LNCaP clone FGC (cell line): ENCODE results near the gene LYSET.
"Not testable (repeated sequence)": the region's sequence is repeated elsewhere in the genome, so short reads cannot be mapped to it uniquely, and the experiment has no call there.

ENCODE experiments used
- DNase-seq: peaks from one replicate; pipeline ENCODE4 v3.0.0-alpha.2; 2011; ENCODE audit warnings: low read depth
- H3K4me3 ChIP-seq: 2 replicates; pipeline ENCODE4 v1.5.1; 2011; ENCODE audit warnings: mild to moderate bottlenecking, low read depth, low read length, control low read depth
- TF ChIP-seq, protein P1 (sequence below): IDR thresholded peaks from 2 replicates; pipeline ENCODE4 v1.5.1; 2012; ENCODE audit warnings: mild to moderate bottlenecking; ENCODE audit not compliant: control insufficient read depth, insufficient read depth; ENCODE audit errors: extremely low read depth

Gene LYSET, protein sequence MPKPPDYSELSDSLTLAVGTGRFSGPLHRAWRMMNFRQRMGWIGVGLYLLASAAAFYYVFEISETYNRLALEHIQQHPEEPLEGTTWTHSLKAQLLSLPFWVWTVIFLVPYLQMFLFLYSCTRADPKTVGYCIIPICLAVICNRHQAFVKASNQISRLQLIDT

DNA sequence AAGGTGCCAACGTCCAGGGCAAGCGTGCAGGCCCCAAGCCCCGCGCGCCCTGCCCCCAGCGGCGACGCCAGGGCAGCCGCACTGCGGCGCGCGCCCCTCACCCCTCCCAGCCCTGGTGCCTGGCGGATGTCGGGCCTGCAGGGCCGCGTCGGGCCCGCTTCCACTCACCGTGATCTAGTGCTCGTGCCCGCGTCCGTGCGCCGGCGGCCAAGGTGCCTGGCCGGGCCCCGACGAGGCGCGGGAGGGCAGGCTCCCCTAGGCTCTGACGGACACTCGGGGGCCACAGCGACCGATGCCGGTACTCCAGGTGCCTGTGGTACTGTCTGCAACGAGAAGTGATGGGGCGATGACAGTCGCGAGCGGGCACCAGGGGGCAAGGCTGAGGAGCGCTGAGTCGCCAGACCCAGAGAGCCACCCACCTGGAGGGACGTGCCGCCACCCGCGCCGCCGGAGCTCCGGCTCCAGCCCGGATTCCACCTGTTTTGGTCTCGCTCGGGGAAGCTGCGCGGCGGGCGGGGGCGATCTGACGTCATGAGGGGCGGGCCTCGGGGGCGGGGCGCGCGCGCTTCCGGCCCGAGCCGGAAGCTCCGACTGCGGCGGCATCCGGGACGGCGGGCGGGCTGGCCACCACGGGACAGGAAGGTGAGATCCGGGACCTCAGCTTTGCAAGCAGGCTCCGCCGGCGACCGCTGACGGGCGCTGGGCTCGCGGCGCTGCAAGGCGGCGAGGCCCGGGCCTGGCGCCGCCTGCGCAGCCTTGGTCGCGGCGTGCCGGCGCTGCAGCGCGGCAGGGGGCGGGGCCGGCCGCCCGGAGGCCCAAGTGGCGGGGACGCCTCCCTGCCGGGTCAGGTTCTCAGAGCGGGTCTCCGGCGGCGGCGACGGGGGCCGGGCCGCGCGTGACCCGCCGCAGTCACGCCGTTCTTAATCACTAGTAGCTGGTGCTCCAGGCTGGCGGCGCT lies at the start of gene LYSET, which contains the start of gene MOAP1:
LYSET (plus strand) TSS at position 927 of the 958 bp plus-strand sequence. CDS start 89 bp downstream, outside the sequence.
MOAP1 (minus strand) TSS at position 507 of the 958 bp plus-strand sequence. CDS start 655 bp downstream, outside the sequence.
- DNase-seq: peak; percentile 54
- TF ChIP-seq, protein P1, sequence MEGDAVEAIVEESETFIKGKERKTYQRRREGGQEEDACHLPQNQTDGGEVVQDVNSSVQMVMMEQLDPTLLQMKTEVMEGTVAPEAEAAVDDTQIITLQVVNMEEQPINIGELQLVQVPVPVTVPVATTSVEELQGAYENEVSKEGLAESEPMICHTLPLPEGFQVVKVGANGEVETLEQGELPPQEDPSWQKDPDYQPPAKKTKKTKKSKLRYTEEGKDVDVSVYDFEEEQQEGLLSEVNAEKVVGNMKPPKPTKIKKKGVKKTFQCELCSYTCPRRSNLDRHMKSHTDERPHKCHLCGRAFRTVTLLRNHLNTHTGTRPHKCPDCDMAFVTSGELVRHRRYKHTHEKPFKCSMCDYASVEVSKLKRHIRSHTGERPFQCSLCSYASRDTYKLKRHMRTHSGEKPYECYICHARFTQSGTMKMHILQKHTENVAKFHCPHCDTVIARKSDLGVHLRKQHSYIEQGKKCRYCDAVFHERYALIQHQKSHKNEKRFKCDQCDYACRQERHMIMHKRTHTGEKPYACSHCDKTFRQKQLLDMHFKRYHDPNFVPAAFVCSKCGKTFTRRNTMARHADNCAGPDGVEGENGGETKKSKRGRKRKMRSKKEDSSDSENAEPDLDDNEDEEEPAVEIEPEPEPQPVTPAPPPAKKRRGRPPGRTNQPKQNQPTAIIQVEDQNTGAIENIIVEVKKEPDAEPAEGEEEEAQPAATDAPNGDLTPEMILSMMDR: peak; percentile 26
- peak within 1 kb of the TSS; percentile 97 for H3K4me3 ChIP-seq

DNA sequence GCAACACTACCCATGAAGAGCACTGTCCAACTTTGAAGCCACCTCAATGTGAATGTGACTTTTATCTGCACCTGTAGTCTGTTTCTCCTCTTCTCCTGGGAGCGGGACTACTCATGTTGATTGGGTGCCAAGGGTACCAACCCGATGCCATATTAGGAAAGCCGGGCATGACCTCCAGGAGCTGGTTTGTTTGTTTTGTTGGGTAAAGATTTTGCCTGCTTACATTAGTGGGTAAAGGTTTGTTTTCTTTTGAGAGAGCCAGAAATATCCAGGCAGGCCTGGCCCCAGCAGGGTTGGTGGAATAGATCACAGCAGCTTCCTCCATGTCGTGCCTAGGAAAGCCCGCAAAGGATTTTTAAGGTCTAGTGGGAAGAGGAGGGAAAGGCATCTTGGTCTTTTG lies 49.7 kb upstream of the LYSET start:
- H3K4me3 ChIP-seq: no peak overlapping the region
- peak; percentile 90 for DNase-seq
- TF ChIP-seq, protein P1: no peak

DNA sequence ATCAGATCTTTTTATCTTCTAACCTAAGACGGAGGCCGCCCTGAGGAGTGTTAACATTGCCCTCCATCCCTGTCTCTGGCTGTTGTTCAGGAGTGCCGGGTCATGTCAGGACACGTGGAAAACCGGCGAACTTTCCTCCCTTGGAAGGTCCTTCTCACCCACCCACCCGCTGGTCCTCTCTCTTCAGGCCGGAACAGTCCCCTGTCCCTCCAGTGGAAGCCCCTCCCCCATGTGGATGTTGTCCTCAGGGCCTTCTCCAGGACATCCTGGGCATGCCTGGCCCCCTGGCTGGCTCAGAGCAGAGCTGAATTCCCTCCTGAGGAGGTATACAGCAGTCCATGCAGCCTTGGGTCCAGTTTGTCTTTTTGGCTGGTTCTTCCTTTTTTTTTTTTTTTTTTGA lies 49.1 kb upstream of the LYSET start:
- H3K4me3 ChIP-seq: no peak overlapping the region
- TF ChIP-seq, protein P1: no peak
- no peak for DNase-seq

DNA sequence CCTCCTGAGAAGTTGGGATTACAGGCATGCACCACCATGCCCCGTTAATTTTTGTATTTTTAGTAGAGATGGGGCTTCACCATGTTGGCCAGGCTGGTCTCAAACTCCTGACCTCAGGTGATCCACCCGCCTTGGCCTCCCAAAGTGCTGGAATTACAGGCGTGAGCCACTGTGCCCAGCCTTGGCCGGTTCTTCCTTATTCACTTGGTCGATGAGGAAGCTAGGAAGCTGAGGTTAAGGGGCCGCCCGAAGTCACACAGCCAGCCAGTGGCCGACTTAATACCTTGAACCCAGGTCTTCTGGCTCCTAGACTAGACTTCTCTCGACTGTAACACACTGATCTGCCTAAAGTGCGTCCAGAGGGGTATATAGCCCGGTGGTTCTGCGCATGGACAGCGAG lies 48.6 kb upstream of the LYSET start:
- DNase-seq, H3K4me3 ChIP-seq: not testable (repeated sequence)

DNA sequence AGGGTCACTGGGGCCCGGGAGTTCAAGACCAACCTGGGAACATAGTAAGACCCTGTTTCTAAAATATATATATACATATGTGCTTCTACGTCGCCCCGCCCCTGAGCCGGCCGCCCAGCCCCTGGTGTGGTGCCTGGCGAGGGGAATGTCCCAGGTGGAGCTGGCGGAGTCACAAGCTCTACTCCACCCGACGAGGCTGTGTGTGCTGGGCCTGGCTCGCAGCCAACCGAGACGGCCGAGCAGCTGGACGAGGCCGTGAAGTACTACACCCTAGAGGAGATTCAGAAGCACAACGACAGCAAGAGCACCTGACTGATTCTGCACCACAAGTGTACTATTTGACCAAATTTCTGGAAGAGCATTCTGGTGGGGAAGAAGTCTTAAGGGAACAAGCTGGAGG lies 47.3 kb upstream of the LYSET start:
- TF ChIP-seq, protein P1: no peak
- H3K4me3 ChIP-seq: no peak overlapping the region
- no peak for DNase-seq

DNA sequence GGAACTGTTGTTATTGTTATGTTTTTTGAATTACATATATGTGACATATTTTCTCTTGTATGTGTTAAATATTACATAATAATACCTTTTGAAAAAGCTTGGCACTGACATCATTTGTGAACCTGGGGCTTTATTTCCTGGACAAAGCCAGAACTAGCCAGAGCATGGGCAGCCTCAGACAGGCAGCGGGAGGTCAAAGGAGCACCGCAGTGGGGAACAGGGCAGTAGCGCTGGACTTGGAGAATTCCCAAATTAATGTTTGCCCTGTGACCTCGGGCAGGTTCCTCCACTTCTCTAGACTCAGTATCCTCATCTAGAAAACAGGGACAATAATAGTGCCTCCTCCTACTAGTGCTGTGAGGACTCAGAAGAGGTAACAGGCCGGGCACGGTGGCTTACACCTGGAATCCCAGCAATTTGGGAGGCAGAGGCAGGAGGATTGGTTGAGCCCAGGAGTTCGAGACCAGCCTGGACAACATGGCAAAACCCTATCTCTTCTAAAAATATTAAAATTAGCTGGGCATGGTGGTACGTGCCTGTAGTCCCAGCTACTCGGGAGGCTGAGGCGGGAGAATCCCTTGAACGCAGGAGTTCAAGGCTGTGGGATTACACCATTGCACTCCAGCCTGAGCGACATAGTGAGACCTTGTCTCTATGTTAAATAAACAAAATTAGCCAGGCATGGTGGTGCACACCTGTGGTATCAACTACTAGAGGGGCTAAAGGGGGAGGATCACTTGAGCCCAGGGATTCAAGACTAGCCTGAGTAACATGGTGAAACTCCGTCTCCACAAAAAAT lies 42.1 kb upstream of the LYSET start:
- no peak overlapping the region for H3K4me3 ChIP-seq
- TF ChIP-seq, protein P1: no peak
- DNase-seq: no peak

DNA sequence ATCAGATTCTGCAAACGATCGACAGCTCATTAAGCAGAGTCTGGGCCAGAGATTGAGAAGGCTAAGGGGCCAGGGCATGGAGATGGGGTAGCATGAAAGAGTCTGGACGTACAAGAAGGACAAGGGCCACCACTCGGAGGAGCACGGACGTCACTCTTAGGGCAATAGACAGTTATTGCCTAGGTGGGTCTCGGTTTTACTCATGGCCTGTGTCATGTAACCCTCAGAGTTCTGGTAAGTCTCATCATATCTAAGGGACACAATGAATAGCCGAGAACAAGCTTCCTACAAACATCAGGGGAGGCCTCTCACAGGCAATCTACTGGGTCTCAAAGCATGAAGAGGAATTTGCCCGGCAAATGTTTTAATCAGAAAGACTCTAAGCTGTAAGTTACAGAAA lies 39.0 kb upstream of the LYSET start:
- H3K4me3 ChIP-seq: no peak overlapping the region
- DNase-seq: no peak
- TF ChIP-seq, protein P1: no peak
